Ramos (cell line): ENCODE results near the gene CDKAL1.

ENCODE experiments used
- in situ Hi-C: fragments of 300-500 bp; cut with MboI; formaldehyde crosslinking; loops from one replicate; pipeline ENCODE4 v1.14.3; 2022; ENCODE audit warnings: low sequenced_read_pairs; ENCODE audit not compliant: unreplicated experiment

CDKAL1 gene

GRCh38 chr6:21277601-21278374 is 743.5 kb downstream of the CDKAL1 start:
- in situ Hi-C loops = no loop called here

GRCh38 chr6:21278375-21278745 is 744.1 kb downstream of the CDKAL1 start:
- in situ Hi-C loops = no loop called here

GRCh38 chr6:21279619-21280018 is 745.4 kb downstream of the CDKAL1 start:
- in situ Hi-C loops = no loop called here

- in situ Hi-C loops = no loop called here
Measured at GRCh38 chr6:21281366-21281765, 747.1 kb downstream of the CDKAL1 start.
